ENCODE measurements around the gene ARL5A.
"Not testable (repeated sequence)": the region's sequence is repeated elsewhere in the genome, so short reads cannot be mapped to it uniquely, and the experiment has no call there.

The ARL5A gene

DNA sequence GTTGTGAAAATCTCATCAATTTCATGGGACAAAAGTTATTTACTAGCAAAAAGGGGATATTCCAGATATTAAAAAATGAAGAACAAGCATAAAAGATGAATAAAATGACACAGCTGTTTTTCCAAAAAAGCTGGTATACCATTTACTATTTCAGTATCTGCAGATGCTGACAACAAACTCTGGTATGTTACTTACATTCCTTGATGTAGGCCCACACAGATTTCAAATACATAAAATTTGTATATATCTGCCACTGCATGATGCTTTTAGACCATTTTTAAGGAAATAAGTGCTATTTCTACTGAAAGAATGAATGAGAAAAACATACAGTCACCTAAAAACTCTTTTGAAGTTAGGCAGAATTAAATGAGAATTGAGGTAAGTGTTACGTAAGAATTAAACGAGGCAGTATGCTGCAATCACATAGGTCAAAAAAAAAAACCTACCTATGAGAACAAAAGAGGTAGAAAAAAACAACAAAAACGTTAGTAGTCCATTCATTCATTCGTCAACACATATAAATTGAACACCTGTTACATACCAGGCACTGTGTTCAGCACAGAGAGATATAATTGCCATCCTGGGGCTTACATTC is 32.5 kb downstream of the ARL5A start:
- DNase-seq: no peak

DNA sequence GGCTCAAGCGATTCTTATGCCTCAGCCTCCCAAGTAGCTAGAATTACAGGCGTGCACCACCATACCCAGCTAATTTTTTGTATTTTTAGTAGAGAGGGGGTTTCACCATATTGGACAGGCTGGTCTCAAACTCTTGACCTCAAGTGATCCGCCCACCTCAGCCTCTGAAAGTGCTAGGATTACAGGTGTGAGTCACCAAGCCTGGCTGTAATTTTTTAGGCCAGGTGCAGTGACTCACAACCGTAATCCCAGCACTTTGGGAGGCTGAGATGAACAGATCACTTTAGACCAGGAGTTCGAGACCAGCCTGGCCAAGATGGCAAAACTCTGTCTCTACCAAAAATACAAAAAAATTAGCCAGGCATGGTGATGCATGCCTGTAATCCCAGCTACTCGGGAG is 33.8 kb downstream of the ARL5A start:
- not testable (repeated sequence) for DNase-seq

DNA sequence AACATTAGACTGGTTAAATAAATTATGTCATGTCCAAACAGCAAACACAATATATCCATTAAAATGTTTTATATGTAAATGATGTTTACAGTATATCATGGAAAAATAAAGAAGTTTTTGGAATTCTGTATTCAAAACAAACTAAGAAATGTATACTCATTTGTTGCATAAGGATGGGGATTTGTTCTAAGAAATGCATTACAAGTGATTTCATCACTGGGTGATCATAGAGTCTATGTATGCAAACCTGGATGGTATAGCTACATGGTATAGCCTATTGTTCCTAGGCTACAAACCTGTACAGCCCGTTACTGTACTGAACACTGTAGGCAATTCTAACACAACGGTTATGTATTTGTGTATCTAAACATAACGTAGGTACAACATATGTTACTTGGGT is 35.1 kb downstream of the ARL5A start:
- no peak for DNase-seq

DNA sequence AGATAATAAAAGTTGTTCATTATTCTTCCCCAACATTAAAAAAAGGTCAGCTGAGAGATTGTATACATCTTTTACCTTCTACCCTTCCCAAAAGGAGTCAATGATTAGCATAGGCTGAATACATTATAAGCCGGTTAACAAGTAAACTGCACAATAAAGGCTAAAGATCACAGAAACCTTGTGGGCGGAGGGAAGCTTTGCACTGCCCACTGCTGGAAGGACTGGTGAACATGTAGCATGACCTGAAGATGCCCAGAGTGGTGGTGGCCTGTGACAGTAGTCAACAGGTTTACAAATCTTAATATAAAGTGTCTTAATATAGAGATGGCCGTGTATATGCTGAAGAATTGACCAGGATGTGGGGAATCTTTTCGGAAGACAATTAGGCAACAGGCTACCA is 35.6 kb downstream of the ARL5A start:
- DNase-seq: no peak

DNA sequence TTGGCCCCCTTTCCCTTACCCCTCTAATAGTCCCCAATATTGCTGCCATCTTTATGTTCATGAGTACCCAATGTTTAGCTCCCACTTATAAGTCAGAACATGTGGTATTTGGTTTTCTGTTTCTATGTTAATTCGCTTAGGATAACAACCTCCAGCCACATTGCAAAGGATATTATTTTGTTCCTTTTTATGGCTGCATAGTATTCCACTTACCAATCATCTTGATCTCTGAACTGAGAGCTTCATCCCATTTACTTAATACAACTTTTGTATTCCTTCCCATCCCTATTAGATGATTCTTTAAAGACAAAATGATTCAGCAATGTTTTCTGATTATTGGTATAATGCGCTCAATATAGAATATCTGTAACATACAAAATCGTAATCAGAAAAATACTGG is 36.7 kb downstream of the ARL5A start:
- DNase-seq: no peak

DNA sequence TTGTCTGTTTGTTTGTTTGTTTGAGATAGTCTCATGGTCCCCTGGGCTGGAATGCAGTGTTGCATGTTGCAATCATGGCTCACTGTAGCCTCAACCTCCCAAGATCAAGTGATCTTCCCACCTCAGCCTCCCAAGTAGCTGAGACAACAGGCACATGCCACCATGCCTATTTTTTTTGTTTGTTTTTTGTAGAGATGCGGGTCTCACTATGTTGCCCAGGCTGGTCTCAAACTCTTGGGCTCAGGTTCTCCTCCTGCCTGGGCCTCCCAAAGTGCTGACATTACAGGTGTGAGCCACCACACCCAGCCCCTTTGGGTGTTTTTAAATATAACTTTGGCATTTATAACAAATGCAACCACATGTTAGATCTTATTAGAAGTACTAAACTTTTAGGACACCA is 37.5 kb downstream of the ARL5A start:
- no peak for DNase-seq

DNA sequence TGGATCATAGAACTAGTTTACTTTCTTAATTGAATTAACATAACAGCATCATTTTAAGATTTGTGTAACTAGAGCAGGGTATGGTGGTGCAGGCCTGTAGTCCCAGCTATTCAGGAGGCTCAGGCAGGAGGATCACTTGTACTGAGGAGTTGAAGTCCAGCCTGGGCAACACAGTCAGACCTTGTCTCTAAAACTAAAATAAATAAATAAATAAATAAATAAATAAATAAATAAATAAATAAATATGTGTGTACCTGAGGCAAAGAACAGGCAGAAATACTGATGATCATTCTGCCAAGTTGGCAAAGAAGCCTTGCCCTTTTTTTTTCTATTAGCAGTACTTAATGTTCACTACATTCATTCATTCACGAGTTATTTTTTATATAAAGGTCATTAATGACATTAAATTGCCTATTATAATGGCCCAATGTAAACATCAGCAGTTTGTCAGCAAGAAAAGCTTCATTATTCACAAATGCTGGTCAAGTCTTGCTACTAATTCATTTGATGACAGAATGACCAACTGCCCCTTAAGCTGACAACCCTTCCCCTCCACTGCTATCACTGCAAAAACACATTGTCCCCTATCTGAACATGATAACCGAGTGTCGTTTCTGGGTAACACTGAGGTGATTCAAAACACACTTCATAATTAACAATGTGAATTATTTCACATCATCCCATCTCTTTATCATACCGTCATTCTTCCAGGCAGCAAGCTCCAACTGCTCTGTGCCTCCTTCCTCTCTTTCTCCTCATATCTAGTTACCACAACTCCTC is 39.0 kb downstream of the ARL5A start:
- DNase-seq: no peak

DNA sequence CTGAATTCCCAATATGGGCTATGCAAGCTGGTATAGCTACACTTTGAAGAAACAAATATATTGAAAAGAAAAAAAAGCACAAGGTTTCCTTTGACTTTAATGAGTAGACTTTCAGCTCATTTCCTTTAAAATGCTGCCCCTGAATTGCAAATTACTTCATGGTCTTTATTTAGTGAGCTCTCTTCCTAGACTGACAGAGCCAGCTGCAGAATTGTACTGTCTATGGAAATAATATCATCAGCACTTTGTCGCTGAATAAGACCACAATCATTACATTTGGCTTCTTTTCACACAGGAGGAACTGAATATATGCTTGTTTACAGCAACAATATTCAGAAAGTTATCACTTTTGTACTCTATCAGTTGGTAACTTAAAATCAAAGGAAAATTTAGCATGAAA is 41.7 kb downstream of the ARL5A start:
- no peak for DNase-seq

DNA sequence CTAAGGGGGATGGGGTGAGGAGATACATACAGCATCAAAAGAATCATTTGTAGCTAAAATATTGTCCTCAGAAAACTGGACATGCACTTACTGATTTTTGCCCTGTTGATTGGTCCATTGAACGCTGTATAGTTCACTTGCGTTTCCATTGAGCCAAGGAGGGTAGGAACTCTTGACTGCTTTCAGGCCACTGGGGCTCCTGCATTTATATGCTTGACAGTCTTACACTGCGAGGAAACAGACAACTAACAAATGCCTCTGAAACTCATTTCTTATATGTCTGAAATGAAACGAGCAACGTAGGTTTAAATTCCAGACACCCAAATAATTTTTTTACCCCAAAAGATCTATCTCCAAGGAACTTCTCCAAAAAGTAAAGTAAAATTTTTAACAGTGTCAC is 42.1 kb downstream of the ARL5A start:
- no peak for DNase-seq

DNA sequence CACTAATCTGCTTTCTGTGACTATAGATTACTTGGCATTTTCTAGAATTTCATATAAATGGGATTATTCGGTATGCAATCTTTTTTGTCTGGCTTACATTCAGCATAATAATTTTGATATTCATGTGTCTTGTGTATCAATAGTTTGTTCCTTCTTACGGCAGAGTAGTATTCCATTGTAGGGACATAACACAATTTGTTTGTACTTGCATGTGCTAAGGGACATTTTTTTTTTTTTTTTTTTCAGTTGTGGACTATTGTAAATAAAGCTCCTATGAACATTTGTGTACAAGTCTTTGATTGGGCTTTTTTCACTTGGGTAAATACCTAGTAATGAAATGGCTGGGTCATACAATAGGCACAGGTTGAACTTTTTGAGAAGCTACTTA is 45.1 kb downstream of the ARL5A start:
- no peak for DNase-seq

DNA sequence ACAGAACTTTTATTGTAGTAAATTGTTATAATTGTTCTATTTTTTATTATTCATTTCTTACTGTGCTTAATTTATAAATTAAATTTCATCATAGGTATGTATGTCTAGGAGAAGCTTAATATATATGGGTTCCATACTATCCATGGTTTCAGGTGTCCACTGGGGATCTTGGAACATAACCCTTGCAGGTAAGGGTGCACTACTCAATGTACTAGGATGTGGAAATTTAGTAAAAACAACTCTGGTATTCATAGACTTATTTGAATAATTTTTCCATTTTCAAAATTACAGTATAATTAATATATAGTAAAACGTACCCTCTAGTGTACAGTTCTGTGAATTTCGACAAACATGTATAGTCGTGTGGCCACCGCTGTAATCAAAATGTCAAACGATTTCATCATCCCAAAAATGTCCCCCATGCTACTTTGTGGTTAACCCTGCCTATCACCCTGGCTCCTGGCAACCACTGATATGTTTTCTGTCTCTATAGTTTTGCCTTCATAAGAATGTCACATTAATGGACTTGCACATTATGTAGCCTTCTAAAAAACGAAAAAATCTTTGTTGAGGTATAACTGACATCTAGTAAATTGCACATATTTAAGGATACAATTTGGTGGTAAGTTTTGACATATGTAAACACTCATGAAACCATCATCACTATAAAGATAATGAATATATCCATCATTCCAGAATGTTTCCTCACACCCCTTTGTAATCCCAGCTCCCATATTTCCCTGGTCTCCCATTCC is 45.7 kb downstream of the ARL5A start:
- no peak for DNase-seq

DNA sequence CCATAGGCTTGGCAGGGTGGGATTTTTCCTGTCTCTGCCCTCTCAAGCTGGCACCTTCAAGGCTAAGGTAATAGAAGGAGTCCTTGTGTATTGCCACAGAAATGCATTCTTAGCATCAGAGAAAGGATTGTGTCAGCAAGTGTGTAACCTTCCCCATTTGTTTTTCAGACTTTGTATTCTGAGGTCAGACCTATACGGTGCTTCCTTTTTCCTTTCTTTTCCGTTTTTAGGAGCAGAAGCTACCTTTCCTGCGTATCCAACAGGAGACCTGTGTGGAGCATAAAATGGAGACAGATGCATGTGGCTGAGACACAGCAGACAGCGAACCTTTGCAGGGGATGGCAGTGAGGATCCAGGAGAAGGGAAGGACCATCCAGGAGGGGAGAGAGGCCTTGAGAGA is 46.6 kb downstream of the ARL5A start:
- DNase-seq: no peak

DNA sequence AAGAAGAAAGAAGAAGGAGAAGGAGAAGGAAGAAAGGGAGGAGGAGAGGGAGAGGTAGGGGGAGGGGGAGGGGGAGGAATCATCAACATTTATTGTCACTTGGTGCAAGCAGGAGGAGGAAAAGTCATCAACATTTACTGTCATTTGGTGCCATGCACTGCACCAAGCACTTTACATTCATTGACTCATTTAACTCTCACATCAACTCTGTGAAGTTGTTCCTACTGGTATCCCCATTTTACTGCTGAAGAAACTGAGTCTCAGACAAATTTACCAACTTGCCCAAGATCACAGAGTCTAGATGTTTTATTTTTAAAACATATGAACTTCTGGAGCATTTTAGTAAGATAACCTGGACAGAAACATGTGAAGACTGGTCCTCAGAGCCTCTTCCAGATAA is 47.3 kb downstream of the ARL5A start:
- no peak for DNase-seq

DNA sequence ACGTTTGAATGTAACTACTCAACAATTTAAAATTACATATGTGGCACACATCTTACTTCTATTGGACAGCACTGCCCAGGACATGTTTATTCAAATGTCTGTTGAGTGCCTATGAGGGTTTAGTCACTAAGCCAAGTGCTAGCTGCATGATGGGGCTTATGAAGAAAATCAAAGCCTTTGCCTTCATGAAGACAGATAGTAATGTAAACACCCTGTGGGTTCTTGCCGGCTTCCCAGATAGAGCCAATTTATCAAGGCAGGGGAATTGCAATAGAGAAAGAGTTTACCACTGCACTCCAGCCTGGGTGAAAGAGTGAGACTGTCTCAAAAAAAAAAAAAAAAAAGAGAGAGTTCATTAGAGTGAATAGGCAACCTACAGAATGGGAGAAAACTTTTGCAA is 50.3 kb downstream of the ARL5A start:
- no peak for DNase-seq

DNA sequence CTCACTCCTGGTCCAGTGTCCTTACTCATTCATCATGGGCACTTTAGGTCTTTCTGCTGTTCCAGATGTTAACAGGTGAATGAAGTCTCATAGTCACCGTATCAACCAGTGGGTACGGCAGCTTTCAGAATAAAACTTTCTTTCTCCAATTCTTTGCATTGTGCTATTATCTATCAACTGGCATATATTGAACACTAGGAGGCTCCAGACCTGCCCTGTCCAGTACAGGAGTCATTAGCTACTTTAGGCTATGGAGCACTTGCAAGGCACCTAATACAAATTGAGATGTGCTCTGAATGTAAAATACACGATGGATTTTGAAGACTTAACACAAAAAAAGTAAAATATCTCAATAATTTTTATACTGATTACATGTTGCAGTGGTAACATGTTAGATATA is 50.7 kb downstream of the ARL5A start:
- no peak for DNase-seq

DNA sequence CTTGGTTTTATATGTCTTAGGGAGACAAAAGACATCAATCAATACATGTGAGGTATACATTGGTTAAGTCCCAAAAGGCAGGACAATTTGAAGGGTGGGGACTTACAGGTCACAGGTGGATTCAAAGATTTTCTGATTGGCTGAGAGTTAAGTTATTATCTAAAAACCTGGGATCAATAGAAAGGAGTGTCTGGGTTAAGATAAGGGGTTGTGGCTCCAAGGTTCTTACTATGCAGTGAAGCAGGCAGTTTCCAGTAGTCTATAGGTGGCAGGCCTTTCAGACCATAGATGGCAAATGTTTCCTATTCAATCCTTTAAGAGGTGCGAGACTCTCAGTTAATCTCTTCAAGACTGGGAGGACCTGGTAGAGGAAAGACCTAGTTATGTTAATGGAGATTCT is 51.9 kb downstream of the ARL5A start:
- no peak for DNase-seq

DNA sequence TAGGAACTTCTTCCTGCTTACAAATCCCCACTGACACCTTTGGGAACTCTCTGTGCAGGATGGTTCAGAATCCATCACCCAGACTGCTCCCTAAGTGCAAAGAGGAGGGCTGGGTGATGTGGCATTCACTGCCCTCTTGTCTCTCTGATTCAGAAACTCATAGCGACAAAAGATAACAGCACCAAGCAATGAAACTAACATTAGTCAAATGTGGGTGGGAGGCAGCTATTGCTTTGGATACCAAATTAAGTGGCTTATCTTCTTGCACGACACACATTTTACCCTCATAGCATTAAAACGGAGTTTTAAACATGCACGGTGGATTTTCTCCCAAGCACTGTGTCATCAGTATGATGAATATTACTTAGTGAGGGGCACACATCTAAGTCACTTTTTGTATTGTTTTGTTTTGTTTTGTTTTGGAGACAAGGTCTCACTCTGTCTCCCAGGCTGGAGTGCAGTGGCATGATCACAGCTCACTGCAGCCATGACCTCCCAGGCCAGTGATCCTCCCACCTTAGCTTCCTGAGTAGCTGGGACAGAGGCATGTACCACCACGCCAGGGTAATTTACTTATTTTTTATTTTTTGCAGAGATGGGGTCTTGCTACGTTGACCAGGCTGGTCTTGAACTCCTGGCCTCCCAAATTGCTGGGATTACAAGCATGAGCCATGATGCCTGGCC is 53.0 kb downstream of the ARL5A start:
- no peak for DNase-seq

DNA sequence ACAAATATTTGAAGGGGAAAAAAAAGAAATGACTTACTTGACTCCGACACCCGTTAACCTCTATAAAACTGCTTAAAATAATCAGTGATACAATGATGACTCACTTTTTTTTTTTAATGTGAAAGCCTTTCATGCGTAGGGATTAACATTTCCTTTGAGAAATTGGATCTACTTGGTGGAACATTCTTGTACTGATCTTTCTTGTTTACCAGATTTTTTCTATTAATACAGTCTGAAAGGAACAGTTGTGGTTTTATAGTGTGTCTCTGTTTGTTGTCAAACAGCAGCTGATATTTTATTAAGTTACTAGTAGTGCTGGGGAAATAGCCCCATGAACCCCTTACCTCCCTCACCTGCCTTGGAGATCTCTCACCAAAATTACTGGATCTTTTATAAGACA is 53.7 kb downstream of the ARL5A start:
- no peak for DNase-seq

DNA sequence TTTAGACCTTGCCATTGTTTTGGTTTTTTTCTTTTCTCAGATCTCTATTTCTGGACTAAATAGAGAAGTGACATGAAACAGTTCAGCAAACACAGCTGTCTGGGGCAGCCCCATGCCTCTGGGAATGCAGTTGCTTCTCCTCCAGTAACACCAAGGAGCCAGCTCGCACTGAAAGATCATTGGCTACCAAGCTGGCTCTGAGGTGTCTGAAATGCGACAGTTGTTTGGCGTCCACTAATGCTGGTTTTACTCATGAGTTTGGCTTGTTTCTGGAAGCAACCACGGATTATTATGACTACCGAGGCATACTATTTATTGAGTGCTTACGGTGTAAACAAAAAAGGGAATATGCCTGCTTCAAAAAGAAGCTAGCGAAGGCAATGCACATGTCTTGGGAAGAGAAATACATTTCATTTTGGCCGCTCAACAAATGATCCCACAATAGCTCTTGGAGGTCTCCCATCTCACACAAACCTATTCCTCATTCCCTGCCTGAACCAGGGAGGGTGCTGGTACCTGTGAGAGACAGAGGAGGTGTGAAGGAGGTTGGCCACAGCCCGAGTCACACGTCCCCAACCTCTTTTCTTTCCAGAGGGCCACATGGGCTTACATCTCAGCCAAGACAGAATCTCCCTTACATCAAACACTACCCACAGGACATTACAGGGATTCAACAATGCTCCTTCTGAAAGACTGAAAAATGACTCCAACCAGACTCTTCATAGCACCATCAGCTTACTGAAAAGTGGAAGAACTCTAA is 56.4 kb downstream of the ARL5A start:
- DNase-seq: peak in 1 of 58 donors; percentile 13

DNA sequence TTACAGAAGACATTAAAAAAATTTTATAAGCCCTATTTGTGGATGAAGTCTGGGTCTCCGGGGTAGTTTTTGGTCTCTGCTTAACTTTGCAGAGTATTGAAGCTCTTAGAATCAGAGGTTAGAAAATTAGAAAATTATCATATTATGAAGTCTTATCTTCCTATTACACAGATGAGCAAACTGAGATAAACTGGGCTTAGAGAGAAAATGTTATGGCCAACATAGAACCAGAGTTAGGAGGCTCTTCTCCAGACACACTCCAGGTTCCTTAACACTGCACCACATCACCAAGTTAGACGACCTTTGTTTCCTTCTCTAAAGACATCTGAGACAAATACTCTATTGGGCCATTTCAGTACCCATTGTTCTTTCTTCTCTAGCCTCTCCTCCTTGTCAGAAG is 57.2 kb downstream of the ARL5A start:
- no peak for DNase-seq

DNA sequence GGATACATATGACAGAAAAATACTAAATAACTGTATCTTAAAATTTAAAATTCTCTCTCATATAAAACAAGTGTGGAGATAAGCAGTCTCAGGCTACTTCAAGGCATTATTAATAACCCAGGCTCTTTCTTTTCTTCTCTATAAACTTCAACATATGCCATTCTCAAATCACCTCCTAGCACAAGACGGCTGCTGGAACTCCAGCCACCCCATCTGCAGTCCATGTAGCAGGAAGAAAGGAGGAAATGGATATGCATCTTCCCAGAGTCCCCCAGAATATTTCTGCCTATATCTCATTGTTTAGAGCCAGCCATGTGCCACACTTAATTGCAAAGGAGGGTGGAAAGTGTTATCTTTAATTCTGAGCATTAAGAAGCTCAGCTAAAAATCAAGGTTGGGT is 58.6 kb downstream of the ARL5A start:
- no peak for DNase-seq

Data from anterior cingulate cortex (tissue), 58 donors.